CD4-positive, alpha-beta T cell treated with Interleukin-21 for 1 hour (primary cell): Measurements from ENCODE around the gene MRPL37.
"Not testable (repeated sequence)": the region's sequence is repeated elsewhere in the genome, so short reads cannot be mapped to it uniquely, and the experiment has no call there.

Source experiments
- DNase-seq: peaks from one replicate; pipeline ENCODE4 v3.0.0-alpha.2; 2020

MRPL37 gene

GRCh38 chr1:54172614-54173599, 27.1 kb upstream of the MRPL37 start:
- DNase-seq = no peak

GRCh38 chr1:54173681-54174080, 26.3 kb upstream of the MRPL37 start:
- no peak for DNase-seq

GRCh38 chr1:54174106-54174505, 25.9 kb upstream of the MRPL37 start:
- no peak for DNase-seq

GRCh38 chr1:54176621-54177327, 23.2 kb upstream of the MRPL37 start:
- DNase-seq = no peak

- DNase-seq = no peak
These were observed 22.2 kb upstream of the MRPL37 start for GRCh38 chr1:54177726-54178125.

GRCh38 chr1:54178296-54179070, 21.5 kb upstream of the MRPL37 start:
- DNase-seq = no peak

- DNase-seq = no peak
These were observed 19.1 kb upstream of the MRPL37 start for GRCh38 chr1:54180701-54181360.

- DNase-seq = no peak
These were observed 13.9 kb upstream of the MRPL37 start for GRCh38 chr1:54186056-54186455.

GRCh38 chr1:54188291-54188690, 11.7 kb upstream of the MRPL37 start:
- DNase-seq = no peak

GRCh38 chr1:54190526-54190925, 9.4 kb upstream of the MRPL37 start:
- no peak for DNase-seq

- DNase-seq = no peak
These were observed 8.4 kb upstream of the MRPL37 start for GRCh38 chr1:54191525-54191924.

GRCh38 chr1:54193453-54193852, 6.5 kb upstream of the MRPL37 start:
- no peak for DNase-seq

- no peak for DNase-seq
These were observed 709 bp upstream of the MRPL37 start for GRCh38 chr1:54199151-54199764.

GRCh38 chr1:54200519-54200997, 591 bp downstream of the MRPL37 start:
- DNase-seq = no peak

- DNase-seq = no peak
These were observed 4.2 kb downstream of the MRPL37 start for GRCh38 chr1:54204199-54204598.

GRCh38 chr1:54207287-54207686, 7.3 kb downstream of the MRPL37 start:
- DNase-seq = no peak

- not testable (repeated sequence) for DNase-seq
These were observed 7.9 kb downstream of the MRPL37 start for GRCh38 chr1:54207896-54208295.

GRCh38 chr1:54212872-54213271, 12.9 kb downstream of the MRPL37 start:
- DNase-seq = no peak

GRCh38 chr1:54215523-54215922, 15.6 kb downstream of the MRPL37 start:
- DNase-seq = no peak

- DNase-seq = no peak
These were observed 19.1 kb downstream of the MRPL37 start for GRCh38 chr1:54218883-54219687.

- DNase-seq = no peak
These were observed 19.7 kb downstream of the MRPL37 start for GRCh38 chr1:54219688-54220003.
